ENCODE measurements around the gene CDKAL1.

CDKAL1 gene

GRCh38 chr6:21107796-21108195, 573.5 kb downstream of the CDKAL1 start:
- DNase-seq (ENCODE audit: low spot score), result no peak

- DNase-seq (ENCODE audit: low spot score), result no peak
Observed at GRCh38 chr6:21109391-21110178, 575.3 kb downstream of the CDKAL1 start.

- DNase-seq (ENCODE audit: low spot score), result no peak
Observed at GRCh38 chr6:21110684-21111083, 576.4 kb downstream of the CDKAL1 start.

- no peak for DNase-seq (ENCODE audit: low spot score)
Observed at GRCh38 chr6:21111093-21111725, 577.0 kb downstream of the CDKAL1 start.

- DNase-seq (ENCODE audit: low spot score), result no peak
Observed at GRCh38 chr6:21115111-21115510, 580.9 kb downstream of the CDKAL1 start.

- no peak for DNase-seq (ENCODE audit: low spot score)
Observed at GRCh38 chr6:21116736-21117135, 582.5 kb downstream of the CDKAL1 start.

GRCh38 chr6:21118216-21118780, 584.0 kb downstream of the CDKAL1 start:
- no peak for DNase-seq (ENCODE audit: low spot score)

GRCh38 chr6:21121636-21122136, 587.4 kb downstream of the CDKAL1 start:
- no peak for DNase-seq (ENCODE audit: low spot score)

GRCh38 chr6:21123507-21124436, 589.5 kb downstream of the CDKAL1 start:
- DNase-seq (ENCODE audit: low spot score), result no peak

- DNase-seq (ENCODE audit: low spot score), result no peak
Observed at GRCh38 chr6:21128601-21129000, 594.3 kb downstream of the CDKAL1 start.

- DNase-seq (ENCODE audit: low spot score), result no peak
Observed at GRCh38 chr6:21131406-21131805, 597.1 kb downstream of the CDKAL1 start.

GRCh38 chr6:21132446-21132845, 598.2 kb downstream of the CDKAL1 start:
- no peak for DNase-seq (ENCODE audit: low spot score)

GRCh38 chr6:21132856-21133838, 598.9 kb downstream of the CDKAL1 start:
- no peak for DNase-seq (ENCODE audit: low spot score)

- DNase-seq (ENCODE audit: low spot score), result no peak
Observed at GRCh38 chr6:21133901-21134300, 599.6 kb downstream of the CDKAL1 start.

GRCh38 chr6:21134356-21134755, 600.1 kb downstream of the CDKAL1 start:
- no peak for DNase-seq (ENCODE audit: low spot score)

- DNase-seq (ENCODE audit: low spot score), result no peak
Observed at GRCh38 chr6:21135484-21136013, 601.3 kb downstream of the CDKAL1 start.

GRCh38 chr6:21137700-21138335, 603.6 kb downstream of the CDKAL1 start:
- no peak for DNase-seq (ENCODE audit: low spot score)

GRCh38 chr6:21138336-21139069, 604.2 kb downstream of the CDKAL1 start:
- DNase-seq (ENCODE audit: low spot score), result no peak

GRCh38 chr6:21140966-21141365, 606.7 kb downstream of the CDKAL1 start:
- no peak for DNase-seq (ENCODE audit: low spot score)
